K562 (cell line): ENCODE measurements around the gene RFESD. TPM values are rescaled to one million over a fixed set of nuclear protein-coding genes. Genes with fewer than 3 reads are reported as not detected.

Experiments
- BACH1 ChIP-seq: fragments of 200-800 bp; sonication (Bioruptor generic); IDR thresholded peaks from 2 replicates; pipeline ENCODE4 v1.6.1; 2016; ENCODE audit warnings: missing genetic modification characterization, missing compliant biosample characterization
- EWSR1 ChIP-seq: fragments of 450-650 bp; IDR thresholded peaks from 2 replicates; pipeline ENCODE4 v1.6.1; 2018; ENCODE audit warnings: borderline replicate concordance, mild to moderate bottlenecking, low read depth, moderate library complexity; ENCODE audit not compliant: partially characterized antibody
- FOXK1 ChIP-seq: sonication (generic); formaldehyde crosslinking; IDR thresholded peaks from 2 replicates; pipeline ENCODE4 v1.8.0; 2022; ENCODE audit warnings: missing genetic modification reagents, mild to moderate bottlenecking, borderline replicate concordance
- HNRNPL ChIP-seq: fragments of 200-400 bp; formaldehyde crosslinking; IDR thresholded peaks from 2 replicates; pipeline ENCODE4 v1.6.1; 2017; ENCODE audit warnings: low read depth, mild to moderate bottlenecking, low read length
- XRCC5 ChIP-seq: fragments of 200-400 bp; formaldehyde crosslinking; IDR thresholded peaks from 2 replicates; pipeline ENCODE4 v1.6.1; 2017; ENCODE audit warnings: low read depth, mild to moderate bottlenecking, low read length
- ZBTB17 ChIP-seq: fragments of 450-650 bp; formaldehyde crosslinking; IDR thresholded peaks from 2 replicates; pipeline ENCODE4 v1.4.0; 2020; ENCODE audit warnings: mild to moderate bottlenecking
- ZNF274 ChIP-seq: IDR thresholded peaks from 2 replicates; pipeline ENCODE4 v1.6.1; 2011; ENCODE audit warnings: low read depth, mild to moderate bottlenecking, low read length, moderate library complexity, borderline replicate concordance
- ZNF717 ChIP-seq: fragments of 250-450 bp; sonication (Bioruptor Pico); IDR thresholded peaks from 2 replicates; pipeline ENCODE4 v1.5.0; 2021
- ZNF780A ChIP-seq: fragments of 250-450 bp; sonication (Bioruptor Pico); IDR thresholded peaks from 2 replicates; pipeline ENCODE4 v1.5.0; 2021; ENCODE audit warnings: mild to moderate bottlenecking
- polyA plus RNA-seq, 8 experiments: library from polyadenylated mRNA; depleted of rRNA in 4 of 8; stranded (reverse) in 5 of 8; unstranded in 3 of 8; fragments of >200 nt; fragmentation: Nextera tagmentation in 2 of 8; fragmentation: Illumina TruSeq in 1 of 8; extraction: Ambion mirVana in 2 of 8; extraction: Trizol in 1 of 8; gene quantifications; 2 replicates each; pipeline versions ENCODE4 v1.2.1 to v1.2.3, GENCODE V29; 2011 to 2014; ENCODE audit warnings: inconsistent platforms in 1 of 8, missing spikeins in 1 of 8
- total RNA-seq, 7 experiments: library from RNA; depleted of rRNA in 6 of 7; stranded (reverse); fragments of >200 nt in 6 of 7; fragmentation: Illumina TruSeq in 2 of 7; extraction: Trizol in 2 of 7; gene quantifications; 2 replicates each; pipeline versions ENCODE4 v1.2.1 to v1.2.3, GENCODE V29; 2011 to 2021; ENCODE audit warnings: low replicate concordance in 1 of 7
- TF ChIP-seq, protein P1 (sequence below): fragments of 250-450 bp; sonication (Bioruptor Pico); IDR thresholded peaks from 2 replicates; pipeline ENCODE4 v1.9.0; 2021; ENCODE audit warnings: mild to moderate bottlenecking
- TF ChIP-seq, protein P2 (sequence below): fragments of 450-650 bp; IDR thresholded peaks from 2 replicates; pipeline ENCODE4 v1.6.1; 2017; ENCODE audit warnings: mild to moderate bottlenecking, moderate library complexity
- TF ChIP-seq, protein P3 (sequence below): fragments of 250-450 bp; sonication (Bioruptor Pico); IDR thresholded peaks from 2 replicates; pipeline ENCODE4 v1.5.1; 2021; ENCODE audit warnings: mild to moderate bottlenecking
- TF ChIP-seq, protein P4 (sequence below): sonication (generic); formaldehyde crosslinking; IDR thresholded peaks from 2 replicates; pipeline ENCODE4 v1.8.1; 2022; ENCODE audit warnings: missing genetic modification reagents
- TF ChIP-seq, protein P5 (sequence below), 2 experiments: fragments of 450-650 bp in 1 of 2; IDR thresholded peaks; 2 replicates each; pipeline ENCODE4 v1.6.1; 2011 to 2017; ENCODE audit warnings: low read depth in 2 of 2, antibody characterized with exemption in 1 of 2, borderline replicate concordance in 1 of 2, low read length in 1 of 2, mild to moderate bottlenecking in 1 of 2, mixed read lengths in 1 of 2; ENCODE audit not compliant: control insufficient read depth in 1 of 2

RFESD gene
- total and polyA plus RNA-seq, 9 of the 15 experiments (the other 6 are each of a cell fraction or from before 2014, with no cell fraction given), result 62.3 to 600 (median 140) TPM

DNA sequence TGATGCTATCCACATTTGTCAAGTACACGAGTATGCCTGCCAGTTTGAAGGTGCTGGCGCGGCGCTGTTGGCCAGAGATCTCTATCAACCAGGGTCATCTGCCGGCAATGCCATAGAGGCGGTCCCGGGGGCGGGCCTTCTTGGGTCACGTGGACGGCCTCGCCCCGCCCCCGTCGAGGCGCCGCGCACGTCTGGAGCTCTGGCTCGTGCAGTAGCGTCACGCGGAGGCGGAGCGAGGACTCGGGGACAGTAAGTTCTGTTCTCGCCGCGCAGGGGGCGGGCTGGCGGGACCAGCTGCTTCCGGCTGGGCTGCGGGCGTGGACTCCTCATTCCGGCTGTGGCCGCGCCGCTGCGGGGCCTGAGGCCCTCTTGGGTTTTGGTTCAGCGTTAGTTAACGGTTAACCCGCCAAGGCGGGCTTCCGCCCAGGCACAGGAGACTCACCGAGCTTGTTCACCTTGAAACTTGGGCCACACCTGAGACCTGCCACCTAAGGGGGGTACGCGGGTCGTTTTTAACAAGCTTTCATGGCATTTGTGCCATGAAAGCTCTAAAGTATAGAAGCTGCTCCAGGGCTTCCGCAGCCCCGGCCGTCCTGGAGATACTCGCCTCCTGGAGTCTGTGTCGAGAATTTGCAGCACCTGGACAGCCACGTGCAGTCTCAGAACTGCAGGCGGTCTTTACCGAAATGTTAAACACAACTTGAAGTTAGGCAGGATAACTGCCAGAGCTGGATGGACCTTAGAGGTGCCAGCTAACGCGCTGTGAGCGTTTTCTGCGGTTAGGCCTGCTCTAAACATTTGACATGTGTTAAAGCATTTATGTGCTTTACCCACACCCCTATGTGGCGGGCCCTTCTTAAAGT lies at the start of gene RFESD (continued):
- TF ChIP-seq, protein P1, sequence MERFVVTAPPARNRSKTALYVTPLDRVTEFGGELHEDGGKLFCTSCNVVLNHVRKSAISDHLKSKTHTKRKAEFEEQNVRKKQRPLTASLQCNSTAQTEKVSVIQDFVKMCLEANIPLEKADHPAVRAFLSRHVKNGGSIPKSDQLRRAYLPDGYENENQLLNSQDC, result no peak
- 0 out of 2 replicates have a peak, but pooled peaks have one; percentile 53 for TF ChIP-seq FOXK1 (CRISPR knock-in tag)
- TF ChIP-seq XRCC5, result no peak
- TF ChIP-seq HNRNPL, result no peak
- TF ChIP-seq ZBTB17 (CRISPR knock-in tag), result peak; percentile 55; the same call in 1 of the 2 replicates
- no peak for TF ChIP-seq ZNF717 (CRISPR knock-in tag)
- no peak for TF ChIP-seq BACH1 (tag)
- TF ChIP-seq EWSR1, result no peak
- TF ChIP-seq, protein P2, sequence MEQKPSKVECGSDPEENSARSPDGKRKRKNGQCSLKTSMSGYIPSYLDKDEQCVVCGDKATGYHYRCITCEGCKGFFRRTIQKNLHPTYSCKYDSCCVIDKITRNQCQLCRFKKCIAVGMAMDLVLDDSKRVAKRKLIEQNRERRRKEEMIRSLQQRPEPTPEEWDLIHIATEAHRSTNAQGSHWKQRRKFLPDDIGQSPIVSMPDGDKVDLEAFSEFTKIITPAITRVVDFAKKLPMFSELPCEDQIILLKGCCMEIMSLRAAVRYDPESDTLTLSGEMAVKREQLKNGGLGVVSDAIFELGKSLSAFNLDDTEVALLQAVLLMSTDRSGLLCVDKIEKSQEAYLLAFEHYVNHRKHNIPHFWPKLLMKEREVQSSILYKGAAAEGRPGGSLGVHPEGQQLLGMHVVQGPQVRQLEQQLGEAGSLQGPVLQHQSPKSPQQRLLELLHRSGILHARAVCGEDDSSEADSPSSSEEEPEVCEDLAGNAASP, result no peak
- no peak for TF ChIP-seq ZNF274
- TF ChIP-seq, protein P3, sequence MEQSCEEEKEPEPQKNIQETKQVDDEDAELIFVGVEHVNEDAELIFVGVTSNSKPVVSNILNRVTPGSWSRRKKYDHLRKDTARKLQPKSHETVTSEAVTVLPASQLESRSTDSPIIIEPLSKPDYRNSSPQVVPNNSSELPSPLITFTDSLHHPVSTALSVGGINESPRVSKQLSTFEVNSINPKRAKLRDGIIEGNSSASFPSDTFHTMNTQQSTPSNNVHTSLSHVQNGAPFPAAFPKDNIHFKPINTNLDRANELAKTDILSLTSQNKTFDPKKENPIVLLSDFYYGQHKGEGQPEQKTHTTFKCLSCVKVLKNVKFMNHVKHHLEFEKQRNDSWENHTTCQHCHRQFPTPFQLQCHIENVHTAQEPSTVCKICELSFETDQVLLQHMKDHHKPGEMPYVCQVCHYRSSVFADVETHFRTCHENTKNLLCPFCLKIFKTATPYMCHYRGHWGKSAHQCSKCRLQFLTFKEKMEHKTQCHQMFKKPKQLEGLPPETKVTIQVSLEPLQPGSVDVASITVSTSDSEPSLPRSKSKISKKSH, result no peak
- TF ChIP-seq ZNF780A (CRISPR knock-in tag), result no peak
- TF ChIP-seq, protein P4, sequence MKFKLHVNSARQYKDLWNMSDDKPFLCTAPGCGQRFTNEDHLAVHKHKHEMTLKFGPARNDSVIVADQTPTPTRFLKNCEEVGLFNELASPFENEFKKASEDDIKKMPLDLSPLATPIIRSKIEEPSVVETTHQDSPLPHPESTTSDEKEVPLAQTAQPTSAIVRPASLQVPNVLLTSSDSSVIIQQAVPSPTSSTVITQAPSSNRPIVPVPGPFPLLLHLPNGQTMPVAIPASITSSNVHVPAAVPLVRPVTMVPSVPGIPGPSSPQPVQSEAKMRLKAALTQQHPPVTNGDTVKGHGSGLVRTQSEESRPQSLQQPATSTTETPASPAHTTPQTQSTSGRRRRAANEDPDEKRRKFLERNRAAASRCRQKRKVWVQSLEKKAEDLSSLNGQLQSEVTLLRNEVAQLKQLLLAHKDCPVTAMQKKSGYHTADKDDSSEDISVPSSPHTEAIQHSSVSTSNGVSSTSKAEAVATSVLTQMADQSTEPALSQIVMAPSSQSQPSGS (CRISPR knock-in tag), result no peak
- TF ChIP-seq, protein P5, sequence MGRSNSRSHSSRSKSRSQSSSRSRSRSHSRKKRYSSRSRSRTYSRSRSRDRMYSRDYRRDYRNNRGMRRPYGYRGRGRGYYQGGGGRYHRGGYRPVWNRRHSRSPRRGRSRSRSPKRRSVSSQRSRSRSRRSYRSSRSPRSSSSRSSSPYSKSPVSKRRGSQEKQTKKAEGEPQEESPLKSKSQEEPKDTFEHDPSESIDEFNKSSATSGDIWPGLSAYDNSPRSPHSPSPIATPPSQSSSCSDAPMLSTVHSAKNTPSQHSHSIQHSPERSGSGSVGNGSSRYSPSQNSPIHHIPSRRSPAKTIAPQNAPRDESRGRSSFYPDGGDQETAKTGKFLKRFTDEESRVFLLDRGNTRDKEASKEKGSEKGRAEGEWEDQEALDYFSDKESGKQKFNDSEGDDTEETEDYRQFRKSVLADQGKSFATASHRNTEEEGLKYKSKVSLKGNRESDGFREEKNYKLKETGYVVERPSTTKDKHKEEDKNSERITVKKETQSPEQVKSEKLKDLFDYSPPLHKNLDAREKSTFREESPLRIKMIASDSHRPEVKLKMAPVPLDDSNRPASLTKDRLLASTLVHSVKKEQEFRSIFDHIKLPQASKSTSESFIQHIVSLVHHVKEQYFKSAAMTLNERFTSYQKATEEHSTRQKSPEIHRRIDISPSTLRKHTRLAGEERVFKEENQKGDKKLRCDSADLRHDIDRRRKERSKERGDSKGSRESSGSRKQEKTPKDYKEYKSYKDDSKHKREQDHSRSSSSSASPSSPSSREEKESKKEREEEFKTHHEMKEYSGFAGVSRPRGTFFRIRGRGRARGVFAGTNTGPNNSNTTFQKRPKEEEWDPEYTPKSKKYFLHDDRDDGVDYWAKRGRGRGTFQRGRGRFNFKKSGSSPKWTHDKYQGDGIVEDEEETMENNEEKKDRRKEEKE (IDR thresholded peaks at IDR 0.05; ENCODE audit: borderline replicate concordance in 1 of 2, control insufficient read depth in 1 of 2, low read depth in 2 of 2, low read length in 1 of 2), result peak in 1 of 2 experiments; percentile 92; a peak in 1 of 4 replicates
